Effector CD8-positive, alpha-beta T cell (primary cell): ENCODE data around the gene ATP2C2.

Experiments used
- DNase-seq: peaks from one replicate; lab custom pipeline; 2025; lab: John Stamatoyannopoulos, UW

Gene ATP2C2

GRCh38 chr16:84366208-84366607 lies 2.1 kb upstream of the ATP2C2 start:
- DNase-seq, result no peak

GRCh38 chr16:84367297-84367680 lies 1.0 kb upstream of the ATP2C2 start:
- DNase-seq, result no peak

DNA sequence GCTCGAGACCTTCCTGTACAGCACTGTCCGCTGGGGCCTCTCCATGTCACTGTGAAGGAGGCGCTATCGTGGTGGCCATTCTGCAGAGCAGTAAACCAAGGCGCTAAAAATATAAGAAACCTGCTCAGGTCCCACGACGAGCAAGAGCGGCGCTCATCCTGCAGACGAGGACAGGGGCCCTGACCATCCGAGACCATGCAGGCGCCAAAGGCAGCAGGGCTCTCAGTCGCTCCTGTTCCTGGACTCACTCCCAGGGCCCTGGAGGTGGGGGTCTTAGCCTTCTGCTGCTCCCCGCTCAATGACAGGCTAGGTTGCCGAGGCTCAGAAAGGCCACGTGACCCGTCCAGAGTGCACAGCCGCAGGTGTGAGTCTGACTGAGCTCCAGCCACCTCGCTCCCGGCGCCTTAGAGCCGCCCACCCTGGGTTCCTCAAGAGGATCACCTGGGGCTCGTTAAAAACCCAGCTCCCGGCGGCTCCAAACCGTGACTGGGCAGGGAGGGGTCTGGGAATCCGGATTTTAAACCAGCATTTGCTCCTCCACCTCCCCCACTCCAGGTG lies 509 bp upstream of the ATP2C2 start:
- no peak for DNase-seq

GRCh38 chr16:84369105-84369504 lies 767 bp downstream of the ATP2C2 start:
- DNase-seq, result no peak

GRCh38 chr16:84369938-84370627 lies 1.7 kb downstream of the ATP2C2 start:
- no peak for DNase-seq

- DNase-seq, result no peak
Measured at GRCh38 chr16:84370723-84371552, 2.6 kb downstream of the ATP2C2 start.

DNA sequence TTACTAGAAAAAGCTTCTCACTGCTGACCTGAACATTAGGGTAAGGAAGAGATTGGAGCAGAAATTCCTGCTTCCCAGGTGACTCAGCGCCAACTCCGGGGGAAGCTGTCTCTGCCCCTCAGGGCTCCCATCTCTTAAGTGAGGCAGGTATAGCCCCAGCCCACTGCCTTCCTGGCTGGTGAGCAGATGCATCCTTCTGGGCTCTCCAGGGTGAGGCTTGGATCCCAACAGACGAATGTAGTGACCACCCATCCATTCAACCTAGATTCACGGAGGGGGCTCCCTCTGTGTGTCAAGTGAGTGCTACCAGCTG lies 3.2 kb downstream of the ATP2C2 start:
- no peak for DNase-seq

- DNase-seq, result no peak
Measured at GRCh38 chr16:84373907-84374489, 5.7 kb downstream of the ATP2C2 start.

DNA sequence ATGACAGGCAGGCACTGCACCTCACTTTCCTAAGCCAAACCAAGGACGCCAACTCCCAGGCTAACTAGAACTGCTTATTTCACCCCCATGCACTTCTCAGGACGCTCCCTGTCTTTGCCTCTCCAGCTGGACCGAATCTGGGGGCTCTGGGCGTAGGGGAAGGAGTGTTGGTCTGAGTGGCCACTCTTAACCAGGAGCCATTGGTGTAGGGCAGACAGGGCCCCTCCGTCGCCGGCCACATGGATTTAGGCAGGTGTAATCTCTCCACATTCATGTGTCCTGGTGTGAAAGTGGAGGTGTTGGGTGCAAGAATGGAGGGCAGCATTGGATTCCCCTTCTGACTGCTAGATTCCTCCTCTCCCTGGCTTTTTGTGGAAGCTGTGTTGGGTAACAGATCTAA lies 9.8 kb downstream of the ATP2C2 start:
- DNase-seq, result no peak

GRCh38 chr16:84378567-84378966 lies 10.2 kb downstream of the ATP2C2 start:
- no peak for DNase-seq

DNA sequence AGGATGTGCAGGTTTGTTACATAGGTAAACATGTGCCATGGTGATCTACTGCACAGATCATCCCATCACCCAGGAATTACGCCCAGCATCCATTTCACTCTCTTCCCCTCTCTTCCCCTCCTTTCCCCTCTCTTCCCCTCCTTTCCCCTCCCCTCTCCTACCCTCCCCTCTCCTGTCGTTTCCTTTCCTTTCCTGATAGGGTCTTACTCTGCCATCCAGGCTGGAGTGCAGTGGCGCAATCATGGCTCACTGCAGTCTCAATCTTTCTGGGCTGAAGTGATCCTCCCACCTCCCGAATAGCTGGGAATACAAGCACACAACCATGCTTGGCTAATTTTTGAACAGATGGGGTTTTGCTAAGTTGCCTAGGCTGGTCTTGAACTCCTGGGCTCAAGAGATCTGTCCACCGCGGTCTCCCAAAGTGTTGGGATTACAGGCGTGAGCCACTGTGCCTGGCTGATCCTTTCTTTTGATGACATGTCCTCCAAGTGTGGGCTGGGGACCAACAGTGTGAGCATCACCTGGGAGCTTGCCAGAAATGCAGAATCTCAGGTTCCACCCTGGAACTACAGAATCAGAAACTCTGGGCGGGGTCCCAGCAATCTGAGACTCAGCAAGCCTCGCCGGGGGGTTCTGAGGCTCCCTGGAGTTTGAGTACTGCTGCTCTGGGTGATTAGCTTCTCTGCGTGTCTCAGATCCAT lies 10.8 kb downstream of the ATP2C2 start:
- DNase-seq, result no peak

- no peak for DNase-seq
Measured at GRCh38 chr16:84379709-84380362, 11.5 kb downstream of the ATP2C2 start.

- DNase-seq, result no peak
Measured at GRCh38 chr16:84380405-84380804, 12.1 kb downstream of the ATP2C2 start.

GRCh38 chr16:84382396-84382795 lies 14.1 kb downstream of the ATP2C2 start:
- no peak for DNase-seq

- no peak for DNase-seq
Measured at GRCh38 chr16:84383106-84383505, 14.8 kb downstream of the ATP2C2 start.

DNA sequence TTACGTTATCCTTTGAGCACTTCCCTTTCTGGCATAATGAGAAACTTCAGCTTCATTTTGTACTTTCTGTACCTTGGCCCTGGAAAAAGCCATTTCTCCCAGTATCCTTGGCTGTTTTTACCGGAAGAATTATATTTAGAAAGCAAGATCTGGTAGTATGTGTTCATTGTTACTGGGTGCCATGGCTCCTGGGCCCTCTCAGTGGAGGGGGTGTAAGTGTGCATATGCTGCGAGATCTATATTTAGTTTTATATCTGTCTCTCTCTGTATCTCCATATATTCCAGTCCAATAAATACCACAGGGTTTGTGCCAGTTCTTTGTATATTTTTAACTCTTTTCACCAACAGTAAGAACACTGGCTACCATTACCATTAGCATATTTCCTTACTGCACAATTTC lies 17.7 kb downstream of the ATP2C2 start:
- DNase-seq, result no peak

GRCh38 chr16:84387021-84387420 lies 18.7 kb downstream of the ATP2C2 start:
- no peak for DNase-seq

- no peak for DNase-seq
Measured at GRCh38 chr16:84390131-84390785, 21.9 kb downstream of the ATP2C2 start.

DNA sequence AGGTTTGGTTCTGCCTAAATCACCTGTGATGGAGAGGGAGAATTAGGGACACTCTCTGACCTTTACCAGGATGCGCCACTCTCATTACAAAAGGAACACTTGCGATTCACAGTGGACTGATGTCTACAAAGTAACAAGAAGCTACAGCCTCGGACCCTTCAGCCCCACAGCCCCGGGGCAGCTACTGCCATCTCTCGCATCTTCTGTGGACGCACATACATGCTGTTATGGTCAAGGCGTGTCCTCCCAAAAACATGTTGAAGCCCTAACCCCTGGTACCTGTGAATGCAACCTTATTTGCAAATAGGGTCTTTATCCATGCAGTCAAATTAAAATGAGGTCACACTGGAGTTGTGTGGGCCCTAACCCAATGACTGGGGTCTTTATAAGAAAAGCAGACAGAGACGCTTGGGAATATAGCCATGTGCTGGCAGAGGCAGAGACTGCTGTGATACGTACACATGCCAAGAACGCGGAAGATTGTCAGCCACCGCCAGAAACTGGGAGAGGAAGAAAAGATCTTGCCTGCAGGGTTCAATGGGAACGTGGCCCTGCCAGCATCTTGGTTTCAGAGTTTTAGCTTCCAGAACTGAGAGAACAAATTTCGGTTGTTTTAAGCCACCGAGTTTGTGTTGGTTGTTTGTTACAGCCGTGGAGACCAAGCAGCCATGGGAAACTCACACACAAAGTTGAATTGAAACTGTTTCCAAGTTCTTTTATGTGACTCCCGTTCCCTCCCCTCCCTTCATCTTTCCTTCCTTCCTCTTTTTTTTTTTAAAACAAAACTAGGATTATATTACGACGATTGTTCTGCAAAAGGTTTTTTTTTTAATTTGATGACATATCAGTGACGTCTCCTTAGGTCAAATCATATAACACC lies 23.1 kb downstream of the ATP2C2 start:
- DNase-seq, result no peak

GRCh38 chr16:84392031-84392360 lies 23.7 kb downstream of the ATP2C2 start:
- no peak for DNase-seq
